GM06990 (cell line): ENCODE results near the gene A1CF.

Experiments
- DNase-seq: peaks from one replicate; pipeline ENCODE4 v3.0.0-alpha.2; 2011; ENCODE audit not compliant: insufficient read length; ENCODE audit errors: extremely low read depth
- H3K27me3 ChIP-seq: replicated peaks from 2 replicates; pipeline ENCODE4 v1.6.0; 2011; ENCODE audit warnings: low read length; ENCODE audit not compliant: control insufficient read depth, insufficient read depth
- H3K36me3 ChIP-seq: 2 replicates; pipeline ENCODE4 v1.5.1; 2011; ENCODE audit warnings: low read length; ENCODE audit not compliant: control insufficient read depth, insufficient read depth
- H3K4me3 ChIP-seq: replicated peaks from 2 replicates; pipeline ENCODE4 v1.5.1; 2011; ENCODE audit warnings: low read depth, mild to moderate bottlenecking, control low read depth, low read length
- TF ChIP-seq, protein P1 (sequence below): IDR thresholded peaks from 2 replicates; pipeline ENCODE4 v1.5.1; 2011; ENCODE audit warnings: low read length, control low read depth, mild to moderate bottlenecking, inconsistent platforms; ENCODE audit not compliant: insufficient read depth, poor library complexity, severe bottlenecking

A1CF gene

GRCh38 chr10:50809596-50809995 is 75.8 kb downstream of the A1CF start:
- TF ChIP-seq, protein P1, sequence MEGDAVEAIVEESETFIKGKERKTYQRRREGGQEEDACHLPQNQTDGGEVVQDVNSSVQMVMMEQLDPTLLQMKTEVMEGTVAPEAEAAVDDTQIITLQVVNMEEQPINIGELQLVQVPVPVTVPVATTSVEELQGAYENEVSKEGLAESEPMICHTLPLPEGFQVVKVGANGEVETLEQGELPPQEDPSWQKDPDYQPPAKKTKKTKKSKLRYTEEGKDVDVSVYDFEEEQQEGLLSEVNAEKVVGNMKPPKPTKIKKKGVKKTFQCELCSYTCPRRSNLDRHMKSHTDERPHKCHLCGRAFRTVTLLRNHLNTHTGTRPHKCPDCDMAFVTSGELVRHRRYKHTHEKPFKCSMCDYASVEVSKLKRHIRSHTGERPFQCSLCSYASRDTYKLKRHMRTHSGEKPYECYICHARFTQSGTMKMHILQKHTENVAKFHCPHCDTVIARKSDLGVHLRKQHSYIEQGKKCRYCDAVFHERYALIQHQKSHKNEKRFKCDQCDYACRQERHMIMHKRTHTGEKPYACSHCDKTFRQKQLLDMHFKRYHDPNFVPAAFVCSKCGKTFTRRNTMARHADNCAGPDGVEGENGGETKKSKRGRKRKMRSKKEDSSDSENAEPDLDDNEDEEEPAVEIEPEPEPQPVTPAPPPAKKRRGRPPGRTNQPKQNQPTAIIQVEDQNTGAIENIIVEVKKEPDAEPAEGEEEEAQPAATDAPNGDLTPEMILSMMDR: no peak
- Histone ChIP-seq H3K27me3 (no peaks in the 10 kb centered on the region; the same call in 1 of the 2 replicates), H3K36me3 (no peaks in the 10 kb centered on the region), H3K4me3 (no peak overlapping the region)
- no peak for DNase-seq

DNA sequence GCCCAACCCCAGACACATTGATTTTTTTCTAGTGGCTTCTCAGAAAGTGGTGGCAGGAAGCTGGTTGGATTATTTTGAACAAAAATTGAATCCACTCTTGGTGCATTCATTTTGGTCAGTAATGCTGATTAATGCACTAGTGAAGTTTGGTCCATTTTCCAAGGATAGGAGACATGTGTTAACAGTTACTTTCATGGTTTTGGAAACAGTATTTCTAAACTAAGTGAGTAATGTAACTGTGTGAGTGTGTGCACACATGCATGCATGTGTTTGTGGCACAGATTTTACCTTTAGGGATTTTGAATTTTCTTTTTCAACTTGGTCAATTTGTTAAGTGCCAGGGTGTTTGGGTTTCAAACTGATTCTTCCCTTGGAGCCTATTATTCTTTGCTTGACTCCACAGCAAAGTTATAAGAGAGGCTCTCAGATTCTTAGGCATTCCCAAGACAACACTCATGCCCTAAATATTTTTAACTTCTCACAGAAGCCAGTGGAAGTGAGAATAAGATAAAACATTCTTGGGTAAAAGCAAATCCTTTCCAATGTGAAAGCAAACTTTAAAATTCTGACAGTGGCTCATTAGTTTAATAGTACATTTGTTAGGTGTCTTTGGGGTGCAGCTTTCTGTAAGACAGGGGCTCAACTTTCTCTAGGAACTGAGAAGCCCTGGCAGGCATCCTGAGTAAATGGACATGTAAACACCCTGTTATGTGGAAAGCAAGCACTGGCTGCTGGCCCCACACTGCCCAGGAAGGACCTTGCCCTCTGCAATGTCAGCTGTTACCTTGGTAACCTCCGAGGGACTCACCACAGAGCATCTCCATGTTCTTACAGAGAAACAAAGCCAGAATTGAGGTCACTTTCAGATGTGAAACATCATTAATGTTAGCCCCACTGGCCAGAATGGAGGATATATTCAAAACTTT is 77.3 kb downstream of the A1CF start:
- TF ChIP-seq, protein P1: no peak
- no peaks in the 10 kb centered on the region for H3K36me3 ChIP-seq
- DNase-seq: no peak
- H3K27me3 ChIP-seq: no peaks in the 10 kb centered on the region; the same call in 1 of the 2 replicates
- H3K4me3 ChIP-seq: no peak overlapping the region

DNA sequence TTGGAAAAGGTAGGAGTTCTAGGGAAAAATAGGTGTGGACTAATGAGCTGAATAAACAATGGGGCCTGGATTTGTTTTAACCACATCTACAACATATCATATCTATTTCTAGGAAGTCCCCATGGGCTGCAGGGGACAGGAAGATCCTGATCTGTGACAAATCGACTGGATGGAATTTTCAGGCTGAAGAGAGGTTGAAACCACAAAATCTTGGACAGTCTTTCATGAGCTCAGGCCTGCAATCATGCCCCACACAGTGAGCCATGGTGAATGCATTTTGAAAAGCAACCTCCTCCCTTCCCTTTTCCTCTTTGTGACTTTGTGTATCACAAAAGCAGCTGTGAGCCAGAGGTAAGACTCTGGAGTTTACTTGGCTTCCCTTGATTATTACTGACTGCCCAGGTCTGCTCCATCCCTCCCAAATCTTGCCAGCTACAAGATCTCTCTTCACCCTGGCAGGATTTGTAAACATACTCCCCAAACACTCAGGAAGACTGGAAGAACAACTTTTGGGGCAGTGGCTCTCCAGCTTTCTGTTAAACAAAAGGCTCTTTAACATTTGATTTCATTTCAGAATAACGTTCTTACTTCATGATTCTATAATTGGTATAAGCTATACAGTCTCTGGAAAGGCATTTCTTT is 79.3 kb downstream of the A1CF start:
- TF ChIP-seq, protein P1: no peak
- Histone ChIP-seq H3K4me3 (no peak overlapping the region), H3K36me3 (no peaks in the 10 kb centered on the region), H3K27me3 (no peaks in the 10 kb centered on the region; the same call in 1 of the 2 replicates)
- DNase-seq: no peak

DNA sequence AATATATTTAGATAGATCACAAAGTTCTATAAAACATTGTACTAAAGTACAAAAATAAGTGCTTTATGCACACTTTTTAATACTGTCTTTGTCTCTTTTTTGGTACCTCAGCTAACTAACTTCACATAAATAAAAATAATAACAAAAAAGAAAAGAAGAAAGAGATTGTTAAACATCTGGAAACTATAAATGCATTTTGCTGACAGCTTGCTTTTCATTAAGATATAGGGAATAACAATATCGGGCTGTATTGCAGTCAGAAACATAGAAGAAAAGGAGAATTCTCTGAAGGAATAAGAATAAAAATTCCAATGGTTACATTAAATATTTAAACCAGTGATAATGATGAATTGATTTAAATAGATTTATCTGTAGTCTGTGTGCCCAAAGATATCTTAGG is 85.8 kb downstream of the A1CF start:
- Histone ChIP-seq H3K27me3 (no peaks in the 10 kb centered on the region), H3K36me3 (no peaks in the 10 kb centered on the region), H3K4me3 (no peak overlapping the region)
- TF ChIP-seq, protein P1: no peak
- DNase-seq: no peak

GRCh38 chr10:50798297-50798696 is 87.1 kb downstream of the A1CF start:
- H3K4me3 ChIP-seq: no peak overlapping the region
- no peaks in the 10 kb centered on the region for H3K27me3 ChIP-seq
- TF ChIP-seq, protein P1: no peak
- H3K36me3 ChIP-seq: no peaks in the 10 kb centered on the region
- no peak for DNase-seq
